GM18951 (cell line): ENCODE measurements around the gene TUBA3E.

Experiments used
- POLR2A ChIP-seq: IDR thresholded peaks from 4 replicates; pipeline ENCODE4 v1.6.1; 2011; ENCODE audit warnings: mild to moderate bottlenecking; ENCODE audit not compliant: insufficient read length, insufficient read depth; ENCODE audit errors: extremely low read depth
- in situ Hi-C: fragments of 300-500 bp; cut with MboI; formaldehyde crosslinking; loops from one replicate; pipeline ENCODE4 v1.12.0; 2022; ENCODE audit warnings: low sequenced_read_pairs, mixed read lengths, inconsistent platforms; ENCODE audit not compliant: unreplicated experiment

The TUBA3E gene

DNA sequence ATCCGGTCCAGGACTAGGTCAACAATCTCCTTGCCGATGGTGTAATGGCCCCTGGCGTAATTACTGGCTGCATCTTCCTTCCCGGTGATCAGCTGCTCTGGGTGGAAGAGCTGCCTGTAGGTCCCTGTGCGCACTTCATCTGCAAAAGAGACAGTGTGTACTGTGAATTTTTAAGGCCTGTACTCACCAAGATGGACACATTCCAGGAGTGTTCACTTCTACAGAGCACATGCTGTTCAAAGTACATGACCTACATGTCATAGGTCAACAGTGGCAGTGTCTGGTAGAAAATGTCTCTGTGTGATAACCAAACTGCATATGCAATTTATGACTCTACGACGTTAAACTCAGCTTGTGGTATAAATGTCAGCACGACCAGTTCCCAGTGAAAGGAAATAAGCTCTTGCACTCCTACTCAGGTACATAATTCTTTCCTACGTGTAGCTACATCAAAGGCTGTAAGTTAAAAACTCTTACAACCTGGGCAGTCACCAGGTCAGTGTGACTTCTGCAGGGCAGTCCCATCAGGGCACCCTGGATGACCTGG lies 3.1 kb downstream of the TUBA3E start:
- in situ Hi-C loops = loop anchor here (25.0 kb wide), 1 partner anchor 142 kb away; the partner anchor contains the start of gene IMP4

DNA sequence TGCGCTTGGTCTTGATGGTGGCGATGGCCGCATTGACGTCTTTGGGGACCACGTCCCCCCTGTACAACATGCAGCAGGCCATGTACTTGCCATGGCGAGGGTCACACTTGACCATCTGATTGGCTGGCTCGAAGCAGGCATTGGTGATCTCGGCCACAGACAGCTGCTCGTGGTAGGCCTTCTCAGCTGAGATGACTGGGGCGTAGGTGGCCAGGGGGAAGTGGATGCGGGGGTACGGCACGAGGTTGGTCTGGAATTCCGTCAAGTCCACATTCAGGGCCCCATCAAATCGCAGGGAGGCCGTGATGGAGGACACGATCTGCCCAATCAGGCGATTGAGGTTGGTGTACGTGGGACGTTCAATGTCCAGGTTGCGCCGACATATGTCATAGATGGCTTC lies 4.4 kb downstream of the TUBA3E start:
- in situ Hi-C loops = loop anchor here (25.0 kb wide), 1 partner anchor 143 kb away; the partner anchor contains the start of gene IMP4

DNA sequence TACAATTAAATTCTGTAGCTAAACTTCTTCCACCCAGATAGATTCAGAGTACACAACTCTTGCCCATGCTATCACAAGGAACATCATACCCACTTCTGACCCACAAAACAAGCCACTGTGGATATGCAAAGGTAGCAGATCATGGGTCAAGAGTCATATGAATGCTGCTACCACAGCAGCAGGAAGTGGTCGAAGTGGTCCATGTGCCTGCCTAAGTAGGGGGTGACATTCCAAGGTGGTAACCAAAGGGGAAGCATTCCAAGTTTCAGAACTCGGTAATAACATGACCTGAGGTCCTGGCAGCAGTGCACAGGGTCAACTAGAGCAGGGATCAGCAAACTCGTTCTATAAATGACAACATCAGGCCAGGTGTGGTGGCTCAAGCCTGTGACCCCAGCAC lies 5.8 kb downstream of the TUBA3E start:
- in situ Hi-C loops = loop anchor here (25.0 kb wide), 1 partner anchor 145 kb away; the partner anchor contains the start of gene IMP4

DNA sequence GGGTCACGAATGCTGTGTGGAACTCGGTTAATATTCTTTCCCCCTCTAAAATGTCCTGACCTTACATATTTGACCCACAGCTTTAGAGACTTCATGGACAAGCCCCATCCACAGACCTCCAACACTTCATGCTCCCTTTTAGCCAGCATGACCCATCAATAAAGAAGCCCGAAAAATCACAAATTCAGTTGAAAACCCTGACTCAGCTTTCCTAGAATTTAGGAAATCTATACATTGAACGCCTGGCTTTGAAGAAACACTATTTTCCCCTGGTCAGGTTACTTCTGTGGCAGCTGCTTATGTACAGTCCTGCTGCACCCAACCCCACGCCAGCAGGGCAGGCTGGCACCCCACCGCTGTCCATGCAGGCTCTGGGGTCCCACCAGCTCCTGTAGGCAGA lies 6.9 kb downstream of the TUBA3E start:
- in situ Hi-C loops = loop anchor here (25.0 kb wide), 1 partner anchor 146 kb away; the partner anchor contains the start of gene IMP4

DNA sequence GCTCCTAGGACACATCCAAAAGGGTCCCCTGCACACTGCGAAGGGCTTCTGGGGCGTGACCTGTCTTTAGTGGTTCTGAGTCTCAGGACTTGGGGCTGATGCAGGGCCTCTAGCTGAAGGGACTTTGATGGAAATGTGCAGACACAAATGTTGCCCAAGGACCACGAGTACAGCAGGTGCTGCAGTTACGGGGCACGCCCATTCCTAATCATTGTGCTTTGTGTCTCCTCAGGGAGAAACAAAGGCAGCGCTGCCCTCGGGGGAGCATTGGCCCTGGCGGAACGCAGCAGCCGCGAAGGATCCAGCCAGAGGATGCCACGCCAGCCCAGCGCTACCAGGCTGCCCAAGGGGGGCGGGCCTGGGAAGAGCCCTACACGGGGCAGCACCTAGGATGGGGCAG lies 8.0 kb downstream of the TUBA3E start:
- no peak for TF ChIP-seq POLR2A
- in situ Hi-C loops = loop anchor here (25.0 kb wide), 1 partner anchor 147 kb away; the partner anchor contains the start of gene IMP4

DNA sequence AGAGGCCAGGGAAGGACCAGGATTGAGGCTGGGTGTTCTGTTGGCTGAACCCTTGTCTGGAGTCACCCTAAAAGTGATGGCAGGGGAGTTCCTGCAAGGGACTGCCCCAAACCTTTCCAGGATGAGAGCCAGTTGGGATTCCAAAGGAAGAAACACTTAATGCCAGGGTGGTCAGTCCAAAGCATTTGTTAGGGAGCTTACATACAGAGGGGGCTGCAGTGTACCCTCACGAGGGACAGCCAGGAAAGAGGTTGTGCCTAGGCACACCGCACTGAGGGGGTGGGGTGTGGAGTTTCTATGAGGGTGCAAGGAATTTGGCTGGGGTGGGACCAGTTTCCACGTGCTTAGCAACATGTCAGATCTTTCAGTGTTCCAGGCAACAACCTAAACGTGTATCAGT lies 9.3 kb downstream of the TUBA3E start:
- in situ Hi-C loops = loop anchor here (25.0 kb wide), 1 partner anchor 148 kb away; the partner anchor contains the start of gene IMP4

DNA sequence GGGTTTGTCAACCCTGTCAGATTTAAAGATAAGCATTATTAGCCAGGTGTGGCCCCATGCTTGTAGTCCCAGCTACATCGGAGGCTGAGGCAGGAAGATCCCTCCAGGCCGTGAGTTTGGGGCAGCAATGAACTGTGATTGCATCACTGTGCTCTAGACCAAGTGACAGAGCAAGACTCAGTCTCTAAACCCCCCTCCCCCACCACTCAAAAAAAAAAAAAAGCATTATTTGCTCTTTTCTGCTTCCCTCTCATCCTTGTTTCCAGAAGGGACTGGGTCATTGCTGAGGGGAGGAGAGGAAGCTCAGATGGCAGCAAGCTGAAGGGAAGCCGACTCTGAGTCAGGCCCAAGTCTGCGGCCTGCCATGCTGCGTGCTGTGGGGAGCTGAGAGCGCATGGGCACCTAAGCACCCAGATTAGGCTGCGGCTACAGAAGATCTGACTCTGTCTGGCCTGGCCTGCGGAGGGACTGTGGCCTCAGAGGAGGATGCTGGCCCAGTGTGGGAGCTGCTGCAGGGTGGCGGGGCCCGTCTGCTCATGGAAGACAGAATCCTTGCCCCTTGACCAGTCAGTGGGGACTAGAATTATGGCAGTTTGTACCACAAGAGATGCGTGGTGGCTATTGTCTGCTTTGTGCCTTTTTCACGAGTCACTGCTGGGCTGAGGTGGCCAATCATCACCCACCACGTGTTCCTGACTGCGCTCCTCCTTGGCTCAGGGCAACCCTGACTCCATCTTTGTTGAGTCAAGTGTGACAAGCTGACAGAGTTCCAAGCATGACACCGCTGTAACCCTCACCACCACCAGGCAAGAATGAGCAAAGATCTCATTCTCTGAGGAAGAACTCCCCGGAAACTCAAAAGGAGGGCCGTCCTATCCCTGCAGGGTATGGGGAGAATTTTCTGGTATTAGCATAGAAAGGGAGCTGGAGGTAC lies 10.1 kb downstream of the TUBA3E start:
- in situ Hi-C loops = loop anchor here (25.0 kb wide), 1 partner anchor 149 kb away; the partner anchor contains the start of gene IMP4

DNA sequence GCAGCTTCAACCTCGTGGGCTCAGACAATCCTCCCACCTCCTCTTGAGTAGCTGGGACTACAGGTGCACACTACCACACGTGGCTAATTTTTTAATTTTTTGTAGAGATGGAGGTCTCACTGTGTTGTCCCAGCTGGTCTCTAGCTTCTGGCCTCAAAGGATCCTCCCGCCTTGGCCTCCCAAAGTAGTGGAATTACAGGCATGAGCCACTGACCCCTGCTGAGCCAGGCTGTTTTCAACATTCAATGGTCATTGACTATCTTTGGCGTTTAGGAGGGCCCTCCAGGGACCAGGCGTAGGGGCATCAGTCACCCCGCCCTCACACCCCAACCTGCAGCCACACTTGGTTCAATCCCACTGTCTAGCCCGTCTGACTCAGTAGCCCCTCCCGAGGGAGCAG lies 11.0 kb downstream of the TUBA3E start:
- in situ Hi-C loops = loop anchor here (25.0 kb wide), 1 partner anchor 150 kb away; the partner anchor contains the start of gene IMP4

DNA sequence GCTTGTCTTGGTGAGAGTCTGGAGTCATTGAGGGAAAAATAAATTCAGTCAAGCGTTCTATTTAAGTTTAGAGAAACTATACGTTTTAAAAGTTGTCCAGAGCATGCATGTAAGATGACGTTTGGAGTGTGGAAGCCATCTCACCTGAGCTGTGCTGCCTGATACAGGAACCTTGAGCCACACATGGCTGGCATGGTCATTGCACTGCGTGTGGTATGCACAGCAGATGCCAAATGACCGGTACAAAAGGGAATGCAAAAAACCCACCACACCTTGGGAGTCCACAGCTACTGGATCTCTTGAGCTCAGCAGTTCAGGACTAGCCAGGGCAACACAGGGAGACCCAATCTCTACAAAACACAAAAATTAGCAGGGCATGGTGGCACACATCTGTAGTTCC lies 11.8 kb downstream of the TUBA3E start:
- no peak for TF ChIP-seq POLR2A
- in situ Hi-C loops = loop anchor here (25.0 kb wide), 1 partner anchor 151 kb away; the partner anchor contains the start of gene IMP4

More for the DNA sequence above, 11.0 kb downstream of the TUBA3E start:
- no peak for TF ChIP-seq POLR2A

DNA sequence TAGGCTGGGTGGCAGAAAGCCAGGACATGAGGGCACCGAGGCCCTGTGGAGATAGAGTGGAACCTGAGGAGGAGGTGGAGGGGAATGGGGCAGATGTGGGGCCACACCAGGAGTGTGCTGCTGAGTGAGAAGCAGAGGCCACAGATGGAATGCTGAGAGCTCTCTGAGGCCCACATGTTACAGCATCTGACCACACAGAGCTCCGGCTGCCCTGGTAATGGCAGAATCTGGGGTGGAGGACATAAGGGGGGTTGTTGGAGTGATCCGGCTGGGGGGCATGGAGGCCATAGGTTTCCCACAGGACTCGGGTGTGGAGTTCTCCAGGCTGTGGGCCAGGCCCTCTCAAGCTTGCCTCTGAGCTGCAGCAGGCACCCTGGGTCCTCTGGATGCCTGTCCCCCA lies 12.3 kb downstream of the TUBA3E start:
- TF ChIP-seq POLR2A = no peak
- in situ Hi-C loops = loop anchor here (25.0 kb wide), 1 partner anchor 151 kb away; the partner anchor contains the start of gene IMP4

DNA sequence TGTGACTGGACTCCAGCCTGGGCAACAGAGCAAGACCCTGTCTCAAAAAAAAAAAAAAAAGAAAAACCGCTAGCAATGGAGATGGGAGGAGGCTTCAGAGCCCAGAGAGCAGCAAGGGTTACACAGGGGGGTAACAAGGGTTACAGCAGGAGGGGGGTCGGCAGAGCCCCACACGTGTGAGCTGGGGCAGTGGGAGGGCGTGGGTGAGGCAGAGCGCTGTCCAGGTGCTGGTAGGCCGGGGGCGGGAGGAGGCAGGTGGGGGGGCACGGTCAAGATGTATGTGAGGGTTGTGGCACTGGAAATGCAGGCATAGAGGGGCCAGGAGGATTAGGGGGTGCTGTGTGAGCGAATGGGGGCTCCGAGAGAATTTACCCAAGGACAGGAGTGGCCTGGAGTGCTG lies 12.8 kb downstream of the TUBA3E start:
- in situ Hi-C loops = loop anchor here (25.0 kb wide), 1 partner anchor 152 kb away; the partner anchor contains the start of gene IMP4
- no peak for TF ChIP-seq POLR2A

DNA sequence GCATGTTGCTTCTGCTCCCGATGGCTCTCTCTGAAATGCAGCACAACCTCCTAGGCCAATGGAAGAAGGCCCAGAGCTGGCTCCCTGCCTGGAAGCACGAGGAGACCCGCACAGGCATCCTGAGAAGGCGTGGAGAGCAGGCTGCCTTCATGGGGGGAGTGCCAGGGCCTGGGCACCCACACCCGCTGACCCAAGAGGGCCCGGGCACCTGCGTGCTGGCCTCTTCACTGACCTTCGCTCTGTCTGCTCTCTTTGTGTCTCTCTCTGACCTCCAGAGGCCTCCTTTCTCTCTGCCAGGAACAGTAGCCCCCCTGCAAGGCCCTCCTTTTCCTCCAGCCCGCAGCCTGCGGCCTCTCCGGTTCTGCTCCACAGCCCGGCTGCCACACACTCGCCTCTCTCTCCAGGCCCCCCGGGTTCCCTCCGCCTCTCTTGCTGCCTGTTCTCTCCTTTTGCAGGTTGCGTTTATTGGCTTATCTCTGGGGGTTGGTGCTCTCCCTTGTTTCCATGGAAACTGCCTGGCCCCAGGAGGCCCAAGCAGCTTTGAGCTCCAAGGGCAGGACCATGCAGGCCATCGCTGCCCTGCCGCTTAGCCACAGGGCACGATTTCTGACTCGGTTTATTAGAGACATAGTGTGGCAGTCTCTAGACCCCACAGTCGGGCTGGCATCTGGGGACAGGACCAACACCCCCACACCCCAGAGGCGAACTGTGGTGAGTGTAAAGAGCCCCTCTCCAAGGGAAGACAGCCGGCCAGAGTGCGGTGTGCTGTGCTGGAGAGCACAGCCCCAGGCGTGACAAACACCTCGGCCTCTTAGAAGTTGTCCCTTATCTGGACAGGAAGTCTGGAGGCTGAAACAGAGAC lies 14.5 kb downstream of the TUBA3E start:
- in situ Hi-C loops = loop anchor here (25.0 kb wide), 1 partner anchor 154 kb away; the partner anchor contains the start of gene IMP4
- TF ChIP-seq POLR2A = no peak

DNA sequence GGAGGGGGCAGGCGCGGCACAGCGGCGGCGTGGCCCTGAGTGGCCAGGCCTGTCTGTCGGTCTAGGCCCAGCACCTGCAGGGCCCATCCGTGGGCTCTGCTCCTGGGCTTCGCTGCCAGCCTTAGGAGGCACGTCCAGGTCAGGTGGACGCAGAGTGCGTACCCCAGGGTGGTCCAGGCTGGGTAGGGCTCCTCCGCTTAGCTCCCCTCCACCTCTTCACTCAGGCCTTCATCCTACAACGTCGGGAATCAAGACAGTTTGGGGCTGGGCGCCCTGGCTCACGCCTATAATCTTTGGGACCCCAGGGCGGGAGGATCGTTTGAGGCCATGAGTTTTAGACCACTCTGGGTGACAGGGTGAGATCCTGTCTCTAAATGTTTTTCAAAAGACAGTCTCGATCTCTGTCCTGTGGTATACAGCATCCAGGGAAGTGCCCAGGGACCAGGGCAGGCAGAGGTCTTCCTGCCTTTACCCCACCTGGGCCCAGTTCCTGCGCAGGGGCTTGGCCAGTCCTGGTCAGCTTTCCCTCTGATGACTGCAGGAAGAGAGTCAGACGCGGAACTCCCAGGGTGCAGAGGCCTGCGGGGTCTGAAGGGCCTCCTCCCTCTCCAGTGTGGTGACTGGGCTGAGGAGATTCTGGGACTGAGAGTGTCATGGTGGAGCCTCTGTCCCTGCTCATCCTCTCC lies 15.3 kb downstream of the TUBA3E start:
- in situ Hi-C loops = loop anchor here (25.0 kb wide), 1 partner anchor 154 kb away; the partner anchor contains the start of gene IMP4
